Stimulated activated CD4-positive, alpha-beta T cell treated with anti-CD3 and anti-CD28 coated beads, TNF-alpha, amount 100 ng/mL, for 1 hour (primary cell): ENCODE results near the gene ZFYVE27.
A peak's percentile ranks its signal among the peaks of the same experiment; 100 is the strongest.

Experiments
- DNase-seq, 3 donors: peaks; one replicate each; pipeline ENCODE4 v3.0.0-alpha.2; 2020; ENCODE audit warnings: low read depth in 3 of 3, low spot score in 1 of 3

ZFYVE27 gene

GRCh38 chr10:97785731-97786130, 48.8 kb downstream of the ZFYVE27 start:
- no peak for DNase-seq

DNA sequence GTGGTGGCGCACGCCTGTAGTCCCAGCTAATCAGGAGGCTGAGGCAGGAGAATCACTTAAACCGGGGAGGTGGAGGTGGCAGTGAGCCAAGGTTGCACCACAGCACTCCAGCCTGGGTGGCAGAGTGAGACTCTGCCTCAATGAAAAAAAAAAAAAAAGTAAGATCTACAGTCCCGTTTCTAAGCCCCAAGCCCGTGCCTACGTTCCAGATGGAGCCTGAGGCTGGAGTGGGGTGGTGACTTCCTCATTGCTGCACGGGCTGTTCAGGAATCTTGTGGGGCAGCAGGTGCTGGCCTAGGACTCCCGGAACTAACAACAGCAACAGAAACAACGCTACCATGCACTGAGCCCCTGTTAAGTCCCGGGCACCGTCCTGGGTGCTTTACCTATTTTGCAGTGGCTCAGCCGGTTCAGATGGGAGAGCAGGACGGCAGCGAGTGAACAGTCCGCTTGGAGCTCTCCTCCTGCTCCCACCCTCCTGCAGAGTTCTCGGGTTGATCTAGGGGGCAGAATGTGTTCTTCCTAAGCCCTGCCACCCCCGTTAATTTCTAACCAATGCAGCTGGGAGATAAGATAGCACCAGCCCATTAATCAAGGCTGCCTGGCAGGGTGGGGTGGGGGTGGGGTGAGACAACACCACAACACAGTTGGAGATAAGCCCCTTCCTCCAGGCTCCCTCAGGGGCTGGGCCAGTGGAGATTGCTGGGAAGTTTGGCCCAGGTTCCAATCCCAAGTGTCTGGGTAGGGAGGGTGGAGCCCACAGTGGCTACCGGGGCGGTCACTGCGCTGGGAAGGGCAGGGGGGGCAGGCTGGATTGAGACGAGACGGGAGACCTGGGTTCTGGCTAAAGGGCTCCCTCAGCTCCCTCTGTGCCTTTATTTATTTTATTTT, 51.9 kb downstream of the ZFYVE27 start:
- DNase-seq: no peak

DNA sequence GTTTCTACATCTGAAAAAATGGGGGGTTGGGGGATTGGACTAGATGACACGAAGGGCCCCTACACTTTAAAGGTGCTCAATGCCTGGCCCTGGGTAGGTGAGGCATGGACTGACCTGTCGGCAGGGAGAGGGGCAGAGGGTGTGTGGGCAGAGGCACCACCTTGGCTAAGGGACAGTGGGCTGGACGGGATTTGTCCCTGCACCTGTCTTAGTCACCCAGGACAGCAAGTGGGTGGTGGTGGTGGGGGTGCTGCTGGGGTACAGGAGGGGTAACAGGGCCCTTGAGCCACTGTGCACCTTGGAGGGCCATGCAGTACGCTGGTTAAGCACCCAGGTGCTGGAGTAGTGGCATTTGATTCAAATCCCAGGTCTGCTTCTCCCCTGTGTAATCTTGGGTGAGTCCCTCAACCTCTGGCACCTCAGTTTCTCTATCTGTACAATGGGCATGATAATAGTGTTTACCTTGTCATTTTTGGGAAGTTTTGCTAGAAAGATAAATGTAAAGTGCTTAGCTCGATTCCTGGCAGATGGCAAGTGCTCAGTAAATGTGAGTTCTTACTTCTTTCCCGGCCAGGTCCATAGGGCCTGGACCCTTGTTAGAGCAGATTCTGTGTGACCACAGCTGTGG, 53.0 kb downstream of the ZFYVE27 start:
- DNase-seq: no peak

DNA sequence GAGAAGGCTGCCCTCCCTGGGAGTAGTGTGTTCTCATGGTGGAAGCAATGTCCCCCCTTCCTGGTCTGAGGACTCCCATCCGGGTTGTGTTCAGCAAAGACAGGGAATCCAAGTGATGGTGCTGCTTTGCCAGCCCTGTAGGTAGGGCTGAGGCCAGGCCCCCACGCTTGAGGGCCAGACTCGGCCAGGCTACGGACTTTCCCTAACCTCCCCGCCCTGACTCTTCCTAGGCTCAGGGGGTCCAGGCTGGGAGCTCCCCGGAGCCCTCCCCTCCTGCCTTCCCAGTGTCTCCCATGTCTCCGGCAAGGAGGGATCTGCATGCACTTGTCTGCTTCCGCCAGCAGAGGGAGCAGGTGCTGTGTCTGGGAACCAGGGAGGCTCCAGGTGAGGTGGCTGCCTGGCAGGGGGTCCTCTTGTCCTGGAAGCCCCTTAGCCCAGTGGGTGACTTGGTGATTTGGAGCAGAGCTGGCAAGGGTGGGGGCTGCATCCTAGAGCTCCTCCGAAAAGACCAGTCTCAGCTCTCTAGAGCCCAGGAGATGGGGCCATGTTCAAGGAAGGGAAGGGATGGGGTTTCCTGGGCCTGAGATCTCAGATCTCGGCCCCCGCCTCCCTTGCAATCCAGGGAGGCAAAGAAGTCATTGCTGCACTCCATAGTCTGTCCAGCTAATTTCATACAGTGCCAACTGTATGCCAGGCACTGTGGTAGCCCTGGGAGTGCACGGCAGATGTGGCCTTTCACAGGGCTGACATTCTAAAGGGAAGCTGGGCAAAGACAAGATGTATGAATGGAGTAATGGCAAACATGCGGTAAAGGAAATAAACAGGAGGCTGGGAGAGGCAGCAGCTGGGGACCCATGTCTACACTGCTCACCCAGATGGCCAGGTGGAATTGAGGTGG, 55.1 kb downstream of the ZFYVE27 start:
- peak; percentile 39 to 57 (median 41) for DNase-seq

GRCh38 chr10:97795886-97796285, 59.0 kb downstream of the ZFYVE27 start:
- DNase-seq: no peak

DNA sequence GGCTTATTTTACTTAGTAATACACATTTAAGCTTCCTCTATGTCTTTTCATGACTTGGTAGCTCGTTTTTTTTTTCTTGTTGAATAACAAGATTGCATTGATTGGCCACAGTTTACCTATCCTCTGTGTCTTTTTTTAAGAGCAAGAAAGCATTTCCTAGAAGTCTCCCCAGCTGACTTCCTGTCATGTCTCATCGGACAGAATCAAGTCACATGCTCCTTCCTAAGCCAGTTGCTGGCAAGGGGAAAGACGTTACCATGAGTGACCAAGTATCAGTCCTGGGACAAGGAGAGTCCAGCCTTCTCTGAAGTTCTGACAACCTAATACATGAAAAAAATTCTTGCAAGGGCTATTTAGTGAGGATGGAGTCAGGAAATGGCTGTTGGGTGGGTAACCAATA, 59.7 kb downstream of the ZFYVE27 start:
- no peak for DNase-seq

GRCh38 chr10:97798958-97799610, 62.2 kb downstream of the ZFYVE27 start:
- DNase-seq: no peak

DNA sequence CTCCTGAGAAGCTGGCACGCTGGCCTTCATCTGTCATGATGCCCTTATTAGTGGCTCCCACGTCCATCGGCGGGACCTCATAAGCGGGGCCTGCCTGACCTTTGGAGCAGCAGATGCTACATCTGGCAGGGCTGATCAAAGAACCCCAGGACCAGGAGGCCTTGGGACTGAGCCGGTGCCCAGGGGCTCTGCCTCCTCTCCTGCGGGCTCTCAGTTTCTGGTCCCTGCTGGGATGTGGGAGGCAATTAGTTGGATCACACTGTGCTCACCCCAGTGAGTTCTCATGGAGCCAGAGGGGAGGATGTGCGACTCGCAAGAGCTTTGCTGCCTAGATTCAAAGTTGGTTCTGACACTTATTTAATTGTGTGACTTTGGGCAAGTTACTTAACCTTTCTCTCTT, 63.5 kb downstream of the ZFYVE27 start:
- no peak for DNase-seq

DNA sequence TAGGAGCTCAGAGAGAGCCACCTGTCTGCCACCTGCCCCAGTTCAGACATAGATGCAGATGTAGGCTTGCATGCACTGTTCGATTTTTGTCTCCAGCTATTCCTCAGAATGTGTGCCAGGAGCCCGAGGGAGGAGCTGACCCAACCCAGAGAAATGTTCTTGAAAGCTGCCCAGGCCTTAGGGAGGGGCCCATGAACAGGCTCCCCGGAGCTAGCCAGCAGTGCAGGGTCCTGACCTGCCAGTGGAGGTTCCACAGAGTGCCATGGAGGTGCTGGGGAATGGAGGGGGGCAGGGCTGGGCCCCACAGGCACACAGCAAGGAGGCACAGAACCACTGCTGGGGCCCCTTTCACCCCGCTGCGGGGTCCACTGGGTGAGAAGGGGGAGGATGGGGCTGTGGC, 64.5 kb downstream of the ZFYVE27 start:
- no peak for DNase-seq

DNA sequence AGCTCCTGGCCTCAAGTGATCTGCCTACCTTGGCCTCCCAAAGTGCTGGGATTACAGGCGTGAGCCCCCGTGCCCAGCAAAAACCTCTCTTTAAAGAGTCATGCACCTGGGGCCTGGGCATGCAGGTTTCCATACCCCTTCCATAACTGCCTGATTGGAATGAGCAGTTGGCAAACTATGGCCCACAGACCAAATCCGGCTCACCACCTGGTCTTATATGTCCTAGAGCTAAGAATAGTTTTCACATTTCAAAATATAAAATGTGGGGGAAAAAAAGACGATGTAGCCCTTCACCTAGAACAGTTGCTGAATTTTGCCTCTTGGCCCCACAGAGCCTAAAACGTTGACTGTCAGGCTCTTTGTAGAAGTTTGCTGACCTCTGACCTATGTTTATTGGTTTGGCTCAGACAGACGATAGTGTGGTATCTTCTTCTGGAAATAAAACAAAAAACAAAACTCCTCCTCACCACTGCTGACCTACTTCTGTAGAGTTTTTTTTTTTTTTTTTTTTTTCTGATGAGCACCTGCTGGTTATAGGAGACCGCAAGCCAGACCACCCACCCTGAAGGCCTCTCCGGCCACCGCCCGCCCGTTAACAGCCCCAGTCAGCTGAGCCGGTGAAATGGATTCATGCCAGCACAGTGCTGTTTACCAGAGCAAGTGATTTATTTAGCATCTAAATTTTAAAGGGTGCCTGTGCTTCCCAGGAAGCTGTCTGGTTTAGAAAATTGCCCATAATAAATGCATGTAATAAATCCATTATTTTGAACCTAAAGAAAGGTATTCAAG, 68.4 kb downstream of the ZFYVE27 start:
- DNase-seq: no peak

DNA sequence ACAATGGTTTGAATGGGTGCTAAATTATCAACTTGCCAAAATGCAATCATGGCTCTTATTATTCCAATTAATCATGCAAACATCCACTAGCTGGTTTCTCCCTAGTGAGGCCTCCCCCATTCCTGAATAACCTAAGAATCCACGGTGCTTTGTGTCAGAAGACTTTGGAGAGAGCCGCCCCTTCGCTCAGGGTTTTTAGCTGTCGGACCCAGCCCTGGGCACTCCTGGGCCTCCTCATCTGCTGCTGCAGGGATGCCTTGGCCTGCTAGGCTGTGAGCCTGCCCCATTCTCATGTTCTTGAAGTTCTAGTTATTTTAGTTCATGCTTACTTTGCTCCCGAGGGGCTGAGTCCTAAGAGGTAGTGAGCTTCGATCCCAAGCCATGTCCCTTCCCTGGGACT, 69.0 kb downstream of the ZFYVE27 start:
- DNase-seq: no peak

GRCh38 chr10:97810446-97810845, 73.5 kb downstream of the ZFYVE27 start:
- no peak for DNase-seq
